Measurements from ENCODE around the gene NFAM1.

GRCh38 chr22:42427167-42427566, 5.0 kb downstream of the NFAM1 start:
- TF ChIP-seq CTCF (IDR thresholded peaks at IDR 0.05) (no peak), EZH2 (IDR thresholded peaks at IDR 0.05) (no peak), EZH2phosphoT487 (IDR thresholded peaks at IDR 0.05) (no peak)

Data from neural progenitor cell (in vitro differentiated cells).